Activated T-helper 9 cell treated with anti-CD3 and anti-CD28 coated beads, Interleukin-2, amount 50 U/mL, for 16 hours (primary cell): ENCODE results near the gene CD6.
"Not testable (repeated sequence)": the region's sequence is repeated elsewhere in the genome, so short reads cannot be mapped to it uniquely, and the experiment has no call there.

Experiments
- DNase-seq: peaks from one replicate; pipeline ENCODE4 v3.0.0-alpha.2; 2020; ENCODE audit warnings: low read depth

CD6 gene

GRCh38 chr11:60953781-60954180 lies 17.7 kb upstream of the CD6 start:
- no peak for DNase-seq

GRCh38 chr11:60954421-60954820 lies 17.1 kb upstream of the CD6 start:
- DNase-seq, result no peak

- no peak for DNase-seq
Measured at GRCh38 chr11:60955571-60955970, 15.9 kb upstream of the CD6 start.

- no peak for DNase-seq
Measured at GRCh38 chr11:60957188-60957587, 14.3 kb upstream of the CD6 start.

- DNase-seq, result no peak
Measured at GRCh38 chr11:60959431-60959830, 12.0 kb upstream of the CD6 start.

- no peak for DNase-seq
Measured at GRCh38 chr11:60960405-60960804, 11.1 kb upstream of the CD6 start.

- no peak for DNase-seq
Measured at GRCh38 chr11:60964801-60965200, 6.7 kb upstream of the CD6 start.

- DNase-seq, result no peak
Measured at GRCh38 chr11:60966890-60967289, 4.6 kb upstream of the CD6 start.

GRCh38 chr11:60968223-60968622 lies 3.3 kb upstream of the CD6 start:
- DNase-seq, result no peak

- DNase-seq, result peak; percentile 73
Measured at GRCh38 chr11:60970369-60970774, 1.1 kb upstream of the CD6 start.

GRCh38 chr11:60970890-60971289 lies 590 bp upstream of the CD6 start:
- DNase-seq, result no peak

GRCh38 chr11:60972182-60973030 lies 926 bp downstream of the CD6 start:
- no peak for DNase-seq

GRCh38 chr11:60973699-60974098 lies 2.2 kb downstream of the CD6 start:
- DNase-seq, result no peak

GRCh38 chr11:60974316-60974715 lies 2.8 kb downstream of the CD6 start:
- not testable (repeated sequence) for DNase-seq

GRCh38 chr11:60974726-60975125 lies 3.2 kb downstream of the CD6 start:
- DNase-seq, result no peak

GRCh38 chr11:60977224-60977623 lies 5.7 kb downstream of the CD6 start:
- DNase-seq, result no peak

- DNase-seq, result no peak
Measured at GRCh38 chr11:60977836-60978235, 6.4 kb downstream of the CD6 start.

GRCh38 chr11:60978546-60979380 lies 7.3 kb downstream of the CD6 start:
- peak; percentile 52 for DNase-seq

GRCh38 chr11:60981515-60981914 lies 10.0 kb downstream of the CD6 start:
- no peak for DNase-seq

GRCh38 chr11:60982184-60982583 lies 10.7 kb downstream of the CD6 start:
- DNase-seq, result no peak

GRCh38 chr11:60984149-60984548 lies 12.7 kb downstream of the CD6 start:
- DNase-seq, result no peak

GRCh38 chr11:60984636-60985035 lies 13.2 kb downstream of the CD6 start:
- no peak for DNase-seq

- DNase-seq, result no peak
Measured at GRCh38 chr11:60985501-60985900, 14.0 kb downstream of the CD6 start.
